Measurements from ENCODE around the gene TAS2R20.
"Not testable (repeated sequence)": the region's sequence is repeated elsewhere in the genome, so short reads cannot be mapped to it uniquely, and the experiment has no call there.

Gene TAS2R20, protein sequence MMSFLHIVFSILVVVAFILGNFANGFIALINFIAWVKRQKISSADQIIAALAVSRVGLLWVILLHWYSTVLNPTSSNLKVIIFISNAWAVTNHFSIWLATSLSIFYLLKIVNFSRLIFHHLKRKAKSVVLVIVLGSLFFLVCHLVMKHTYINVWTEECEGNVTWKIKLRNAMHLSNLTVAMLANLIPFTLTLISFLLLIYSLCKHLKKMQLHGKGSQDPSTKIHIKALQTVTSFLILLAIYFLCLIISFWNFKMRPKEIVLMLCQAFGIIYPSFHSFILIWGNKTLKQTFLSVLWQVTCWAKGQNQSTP

DNA sequence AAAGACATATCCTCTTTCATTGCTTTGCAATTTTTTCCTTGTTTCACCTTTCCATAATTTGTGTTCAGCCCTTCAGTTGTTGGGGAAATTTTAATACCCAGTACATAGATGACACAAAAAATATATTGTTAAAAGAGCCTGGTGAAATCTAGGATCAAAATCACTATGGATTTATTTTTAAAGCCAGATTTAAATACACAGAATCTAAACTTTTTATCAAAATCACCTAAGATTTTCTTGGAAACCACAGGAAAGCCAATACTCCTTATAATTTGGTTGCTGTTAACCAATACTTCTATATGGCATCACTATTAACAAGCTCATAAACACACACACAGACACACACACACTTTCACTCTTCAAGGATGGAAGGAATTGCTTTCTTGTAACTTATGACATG lies at the start of gene TAS2R20:
Gene TAS2R20, minus strand, starts transcription at position 101 of the 400 bp plus-strand sequence. CDS start 429 bp downstream, outside the sequence.
- DNase-seq: no peak
- in situ Hi-C loops (cut with HindIII; ENCODE audit: low pct_ligation_motif_present, low pct_unique_long_range_greater_than_20kb, low sequenced_read_pairs): no loop called here

- in situ Hi-C loops (cut with HindIII; ENCODE audit: low pct_ligation_motif_present, low pct_unique_long_range_greater_than_20kb, low sequenced_read_pairs); DNase-seq: not testable (repeated sequence)
Observed at GRCh38 chr12:11041366-11041765, 43.3 kb upstream of the TAS2R20 start.

GRCh38 chr12:11040162-11040561 lies 42.1 kb upstream of the TAS2R20 start:
- no peak for DNase-seq
- in situ Hi-C loops (cut with HindIII; ENCODE audit: low pct_ligation_motif_present, low pct_unique_long_range_greater_than_20kb, low sequenced_read_pairs): no loop called here

GRCh38 chr12:11039171-11039570 lies 41.1 kb upstream of the TAS2R20 start:
- no peak for DNase-seq
- in situ Hi-C loops (cut with HindIII; ENCODE audit: low pct_ligation_motif_present, low pct_unique_long_range_greater_than_20kb, low sequenced_read_pairs): no loop called here

GRCh38 chr12:11033959-11034358 lies 35.9 kb upstream of the TAS2R20 start:
- DNase-seq; in situ Hi-C loops (cut with HindIII; ENCODE audit: low pct_ligation_motif_present, low pct_unique_long_range_greater_than_20kb, low sequenced_read_pairs): not testable (repeated sequence)

GRCh38 chr12:11031307-11031706 lies 33.2 kb upstream of the TAS2R20 start, which contains the start of gene TAS2R31:
Gene TAS2R31 (minus strand): TSS chr12:11031407. CDS start chr12:11031335, 72 bp downstream.
- DNase-seq: no peak
- in situ Hi-C loops (cut with HindIII; ENCODE audit: low pct_ligation_motif_present, low pct_unique_long_range_greater_than_20kb, low sequenced_read_pairs): no loop called here

- in situ Hi-C loops (cut with HindIII; ENCODE audit: low pct_ligation_motif_present, low pct_unique_long_range_greater_than_20kb, low sequenced_read_pairs): no loop called here
- peak; percentile 15 for DNase-seq
Observed at GRCh38 chr12:11026118-11026517, 28.0 kb upstream of the TAS2R20 start.

DNA sequence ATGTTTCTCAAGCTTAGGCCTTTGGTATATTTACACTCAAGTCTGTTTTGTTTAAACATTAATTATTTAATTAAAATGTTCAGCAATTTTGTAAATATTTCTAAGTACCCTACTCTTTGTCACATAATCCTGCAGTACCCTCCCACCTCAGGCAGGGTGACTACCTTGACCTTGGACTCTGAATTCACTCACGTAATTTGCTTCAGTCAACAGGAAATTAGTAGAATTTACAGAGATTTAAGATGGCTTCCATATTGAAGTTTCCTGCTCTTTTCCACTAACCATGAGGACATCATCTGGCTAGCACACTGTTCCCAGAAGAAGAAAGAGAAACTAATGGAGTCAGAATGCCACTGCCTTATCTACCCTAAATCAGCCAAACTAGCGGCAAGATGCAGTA lies 25.3 kb upstream of the TAS2R20 start:
- DNase-seq: no peak
- in situ Hi-C loops (cut with HindIII; ENCODE audit: low pct_ligation_motif_present, low pct_unique_long_range_greater_than_20kb, low sequenced_read_pairs): no loop called here

- no peak for DNase-seq
- in situ Hi-C loops (cut with HindIII; ENCODE audit: low pct_ligation_motif_present, low pct_unique_long_range_greater_than_20kb, low sequenced_read_pairs): no loop called here
Observed at GRCh38 chr12:11022520-11022919, 24.4 kb upstream of the TAS2R20 start, which contains the start of gene TAS2R19. Gene TAS2R19 (minus strand): TSS chr12:11022620. CDS start chr12:11022571, 49 bp downstream.

- DNase-seq: no peak
- in situ Hi-C loops (cut with HindIII; ENCODE audit: low pct_ligation_motif_present, low pct_unique_long_range_greater_than_20kb, low sequenced_read_pairs): no loop called here
Observed at GRCh38 chr12:11016937-11017336, 18.8 kb upstream of the TAS2R20 start.

GRCh38 chr12:11015775-11016430 lies 17.8 kb upstream of the TAS2R20 start:
- in situ Hi-C loops (cut with HindIII; ENCODE audit: low pct_ligation_motif_present, low pct_unique_long_range_greater_than_20kb, low sequenced_read_pairs): no loop called here
- DNase-seq: no peak

- in situ Hi-C loops (cut with HindIII; ENCODE audit: low pct_ligation_motif_present, low pct_unique_long_range_greater_than_20kb, low sequenced_read_pairs): no loop called here
- no peak for DNase-seq
Observed at GRCh38 chr12:11014234-11014633, 16.1 kb upstream of the TAS2R20 start.

DNA sequence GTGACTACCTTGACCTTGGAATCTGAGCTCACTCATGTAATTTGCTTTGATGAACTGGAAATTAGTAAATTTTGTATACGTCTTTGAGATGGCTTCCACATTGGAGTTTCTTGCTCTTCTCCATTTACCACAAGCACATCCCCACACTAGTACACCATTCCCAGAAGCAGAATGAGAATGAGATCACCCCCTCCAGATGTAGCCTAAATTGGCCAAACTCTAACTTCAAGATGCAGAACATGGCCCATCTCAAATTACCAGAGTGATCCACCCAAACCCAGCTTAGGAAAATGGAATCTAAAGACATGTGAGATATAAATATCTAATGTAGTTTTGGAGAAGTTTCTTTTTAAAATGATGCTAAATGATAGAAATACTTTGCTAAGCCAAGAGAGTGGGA lies 9.5 kb upstream of the TAS2R20 start:
- in situ Hi-C loops (cut with HindIII; ENCODE audit: low pct_ligation_motif_present, low pct_unique_long_range_greater_than_20kb, low sequenced_read_pairs): no loop called here
- DNase-seq: no peak

DNA sequence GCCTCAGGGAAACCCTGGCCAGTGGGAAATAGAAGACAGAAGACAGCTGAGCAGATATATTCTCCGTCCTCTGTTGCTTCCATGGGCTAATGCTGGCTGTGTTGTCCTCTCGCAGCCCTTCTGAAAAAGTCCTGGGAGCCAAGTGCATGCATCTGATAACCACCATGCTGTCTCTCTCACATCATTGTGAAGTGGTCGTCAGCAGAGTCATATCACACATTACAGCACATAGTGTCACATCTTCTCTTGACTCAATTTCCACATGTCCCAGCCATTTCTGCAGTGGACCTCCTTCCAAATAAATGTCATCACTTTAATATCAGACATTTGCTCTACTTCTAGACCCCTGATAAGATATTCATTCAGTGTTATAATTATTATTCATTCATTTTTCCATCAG lies 3.8 kb downstream of the TAS2R20 start:
- in situ Hi-C loops (cut with HindIII; ENCODE audit: low pct_ligation_motif_present, low pct_unique_long_range_greater_than_20kb, low sequenced_read_pairs): no loop called here
- no peak for DNase-seq

GRCh38 chr12:10989107-10989506 lies 9.0 kb downstream of the TAS2R20 start:
- DNase-seq: no peak
- in situ Hi-C loops (cut with HindIII; ENCODE audit: low pct_ligation_motif_present, low pct_unique_long_range_greater_than_20kb, low sequenced_read_pairs): no loop called here

DNA sequence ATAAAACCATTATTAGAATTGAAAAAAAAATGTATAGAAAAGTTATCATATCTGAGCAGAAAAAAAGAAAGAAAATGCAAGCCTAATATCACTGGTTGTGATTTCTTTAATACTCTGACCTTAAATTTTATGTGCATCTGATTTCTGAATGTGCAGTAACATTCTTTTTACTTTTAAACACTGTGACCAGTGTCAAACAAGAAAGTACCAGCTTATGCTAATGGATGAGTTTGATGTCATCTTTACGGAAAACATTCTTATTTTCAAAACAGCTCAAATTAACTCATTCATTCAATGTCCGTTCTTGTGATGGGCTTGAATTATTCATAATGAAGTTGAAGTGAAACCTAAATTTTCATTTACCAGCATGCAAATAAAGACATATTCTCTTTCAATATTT lies 11.3 kb downstream of the TAS2R20 start, which contains the start of gene TAS2R50:
Gene TAS2R50, minus strand, starts transcription at position 101 of the 400 bp plus-strand sequence. Its CDS starts 52 bp downstream, at position 49.
- in situ Hi-C loops (cut with HindIII; ENCODE audit: low pct_ligation_motif_present, low pct_unique_long_range_greater_than_20kb, low sequenced_read_pairs): no loop called here
- no peak for DNase-seq

GRCh38 chr12:10982244-10982643 lies 15.9 kb downstream of the TAS2R20 start:
- no peak for DNase-seq
- in situ Hi-C loops (cut with HindIII; ENCODE audit: low pct_ligation_motif_present, low pct_unique_long_range_greater_than_20kb, low sequenced_read_pairs): no loop called here

DNA sequence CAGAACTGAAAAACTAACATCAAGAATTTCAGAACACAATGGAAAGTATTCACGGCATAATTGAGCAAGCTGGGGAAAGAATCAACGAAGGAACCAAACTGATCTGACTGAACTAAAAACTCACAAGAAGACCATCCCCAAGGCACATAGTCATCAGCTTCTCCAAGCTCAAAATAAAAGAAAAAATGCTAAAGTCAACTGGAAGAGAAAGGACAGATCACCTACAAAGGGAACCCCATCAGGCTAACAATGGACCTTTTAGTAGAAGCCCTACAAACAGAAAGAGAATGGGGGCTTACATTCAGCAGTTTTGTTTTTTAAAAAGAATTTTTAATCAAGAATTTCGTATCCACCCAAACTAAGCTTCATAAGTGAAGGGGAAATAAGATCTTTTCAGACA lies 23.1 kb downstream of the TAS2R20 start:
- in situ Hi-C loops (cut with HindIII; ENCODE audit: low pct_ligation_motif_present, low pct_unique_long_range_greater_than_20kb, low sequenced_read_pairs): no loop called here
- DNase-seq: no peak

DNA sequence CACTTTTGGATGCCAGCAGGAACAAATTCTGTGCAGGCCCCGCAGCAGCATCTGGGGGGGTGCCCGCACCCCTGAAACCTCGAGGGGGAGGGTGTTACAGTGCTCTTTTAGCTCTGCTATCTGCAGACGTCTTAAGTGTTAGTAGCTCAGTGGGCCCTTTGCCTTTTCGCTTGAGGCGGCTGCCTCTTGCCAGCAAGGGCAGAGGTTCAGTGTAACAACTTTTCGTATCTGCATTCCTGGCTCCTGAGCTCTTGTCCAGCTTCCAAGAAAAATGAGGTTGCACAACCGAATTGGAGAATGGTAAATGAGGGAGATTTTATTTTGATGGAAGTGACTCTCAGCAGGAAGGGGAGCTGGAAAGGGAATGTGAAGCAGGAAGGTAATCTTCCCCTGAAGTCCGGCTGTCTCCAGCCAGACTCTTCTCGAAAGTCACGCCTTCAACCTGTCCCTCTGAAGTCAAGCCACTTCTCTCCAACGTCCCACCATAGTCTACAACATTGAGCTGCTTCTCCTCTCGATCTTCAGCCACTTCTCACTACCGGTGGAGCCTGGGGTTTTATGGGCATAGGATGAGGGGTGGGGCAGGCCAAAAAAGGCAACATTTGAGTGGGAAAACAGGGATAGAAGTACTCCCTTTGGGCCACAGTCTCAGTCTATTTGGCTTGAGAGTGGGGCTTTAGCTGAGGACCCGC lies 29.2 kb downstream of the TAS2R20 start:
- no peak for DNase-seq
- in situ Hi-C loops (cut with HindIII; ENCODE audit: low pct_ligation_motif_present, low pct_unique_long_range_greater_than_20kb, low sequenced_read_pairs): no loop called here

Measured in ACHN (cell line).